Measurements from ENCODE around the gene MARCHF9.

DNA sequence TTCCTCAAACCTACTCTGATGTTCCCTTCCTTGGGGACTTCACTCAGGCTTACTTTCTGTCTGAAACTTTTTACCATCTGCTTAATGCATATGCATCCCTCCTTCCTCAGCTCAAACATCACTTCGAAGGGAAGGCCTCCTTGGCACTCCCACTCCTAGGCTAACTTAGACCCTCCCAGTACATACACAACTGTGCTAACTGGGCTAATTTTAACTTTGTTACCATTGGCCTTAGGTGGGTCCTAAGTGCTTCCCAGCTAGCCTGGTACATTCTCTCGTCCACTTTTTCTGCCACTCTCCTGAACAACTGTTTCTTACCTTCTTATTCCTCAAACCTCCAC is 21.3 kb downstream of the MARCHF9 start:
- TF ChIP-seq EZH2 (IDR thresholded peaks at IDR 0.05; ENCODE audit: insufficient read depth, poor library complexity, severe bottlenecking) (no peak), EZH2phosphoT487 (IDR thresholded peaks at IDR 0.05; ENCODE audit: insufficient read depth, low read depth) (no peak)
